Measurements from ENCODE around the gene SV2C. TPM values are rescaled to one million over a fixed set of nuclear protein-coding genes. Genes with fewer than 3 reads are reported as not detected.
"Not testable (repeated sequence)": the region's sequence is repeated elsewhere in the genome, so short reads cannot be mapped to it uniquely, and the experiment has no call there.

Gene SV2C
- total RNA-seq: under 1 TPM in 3 of 4 donors, not detected in 1; 0.18 to 0.85 (median 0.27) TPM

- Histone ChIP-seq H3K36me3 (no peaks in the 10 kb centered on the region), H3K9me3 (no peaks in the 10 kb centered on the region), H3K4me1 (peaks cover 0 to 28% (median 4%) of the 10 kb centered on the region in 4 donors), H3K27me3 (peaks cover 0 to 23% of the 10 kb centered on the region in 2 donors), H3K27ac (no peak within 1 kb of the TSS), H3K4me3 (peak within 1 kb of the TSS in 2 of 4 donors; percentile 9 to 38)
- DNase-seq: peak in 1 of 3 donors; percentile 56
- no peak for TF ChIP-seq POLR2A (IDR thresholded peaks at IDR 0.05)
- TF ChIP-seq CTCF (IDR thresholded peaks at IDR 0.05): no peak
Observed at GRCh38 chr5:76082772-76083554, at the start of gene SV2C. SV2C (plus strand) TSS chr5:76083383; CDS start chr5:76131751, 48,368 bp downstream.

- not testable (repeated sequence) for H3K36me3 ChIP-seq, H3K27me3 ChIP-seq, H3K9me3 ChIP-seq, DNase-seq, H3K4me1 ChIP-seq, H3K27ac ChIP-seq
- peak overlapping the region in 3 of 4 donors; percentile 6 to 42 (median 36) for H3K4me3 ChIP-seq
Observed at GRCh38 chr5:76037736-76038151, 45.4 kb upstream of the SV2C start.

- no peak for DNase-seq
- Histone ChIP-seq H3K4me1 (no peaks in the 10 kb centered on the region), H3K27ac (no peak overlapping the region), H3K9me3 (no peaks in the 10 kb centered on the region), H3K36me3 (no peaks in the 10 kb centered on the region), H3K4me3 (peak overlapping the region in 1 of 4 donors; percentile 42), H3K27me3 (no peaks in the 10 kb centered on the region)
- TF ChIP-seq CTCF (IDR thresholded peaks at IDR 0.05) (no peak), POLR2A (IDR thresholded peaks at IDR 0.05) (no peak)
Observed at GRCh38 chr5:76038212-76038611, 45.0 kb upstream of the SV2C start.

- TF ChIP-seq POLR2A (IDR thresholded peaks at IDR 0.05) (no peak), CTCF (IDR thresholded peaks at IDR 0.05) (no peak)
- no peaks in the 10 kb centered on the region for H3K4me1 ChIP-seq
- no peak overlapping the region for H3K4me3 ChIP-seq
- no peaks in the 10 kb centered on the region for H3K36me3 ChIP-seq
- H3K27me3 ChIP-seq: no peaks in the 10 kb centered on the region
- DNase-seq: no peak
- no peaks in the 10 kb centered on the region for H3K9me3 ChIP-seq
- H3K27ac ChIP-seq: no peak overlapping the region
Observed at GRCh38 chr5:76040806-76041205, 42.4 kb upstream of the SV2C start.

- Histone ChIP-seq H3K27ac (no peak overlapping the region), H3K27me3 (no peaks in the 10 kb centered on the region), H3K9me3 (no peaks in the 10 kb centered on the region), H3K4me3 (no peak overlapping the region), H3K36me3 (no peaks in the 10 kb centered on the region), H3K4me1 (no peaks in the 10 kb centered on the region)
- no peak for TF ChIP-seq POLR2A (IDR thresholded peaks at IDR 0.05)
- TF ChIP-seq CTCF (IDR thresholded peaks at IDR 0.05): no peak
- no peak for DNase-seq
Observed at GRCh38 chr5:76041863-76042262, 41.3 kb upstream of the SV2C start.

- no peak overlapping the region for H3K4me3 ChIP-seq
- H3K4me1 ChIP-seq: no peaks in the 10 kb centered on the region
- no peaks in the 10 kb centered on the region for H3K27me3 ChIP-seq
- no peak for TF ChIP-seq POLR2A (IDR thresholded peaks at IDR 0.05)
- TF ChIP-seq CTCF (IDR thresholded peaks at IDR 0.05): no peak
- H3K36me3 ChIP-seq: no peaks in the 10 kb centered on the region
- no peak overlapping the region for H3K27ac ChIP-seq
- H3K9me3 ChIP-seq: no peaks in the 10 kb centered on the region
- DNase-seq: no peak
Observed at GRCh38 chr5:76046741-76047140, 36.4 kb upstream of the SV2C start.
